ENCODE data around the gene IQCN.
A peak's percentile ranks its signal among the peaks of the same experiment; 100 is the strongest.

DNA sequence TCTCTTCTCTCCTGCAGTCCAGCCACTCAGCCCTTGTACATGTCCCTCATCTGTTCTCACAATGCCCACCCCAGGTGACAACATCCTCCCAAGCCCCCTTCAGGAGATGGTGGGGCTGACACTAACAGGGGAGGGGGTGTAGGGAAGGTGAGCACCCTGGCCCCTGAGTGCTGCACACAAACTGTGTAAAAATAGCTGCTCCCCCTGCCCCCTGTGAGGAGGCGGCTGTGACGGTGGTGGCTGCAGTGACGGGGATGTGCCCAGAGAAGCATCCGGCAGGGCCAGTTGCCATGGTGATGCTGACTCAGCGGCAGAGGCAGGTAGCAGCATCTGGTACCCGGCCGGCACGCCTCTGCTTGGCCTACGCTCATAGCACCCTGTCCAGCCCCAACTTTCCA lies 20.2 kb upstream of the IQCN start:
- TF ChIP-seq CTCF (IDR thresholded peaks at IDR 0.05 in 8 of 11, conservative IDR thresholded peaks at IDR 0.05 in 3 of 11) = no peak
- peak; percentile 29 to 63 (median 40) for TF ChIP-seq POLR2AphosphoS5 (IDR thresholded peaks at IDR 0.05)

All from spleen (tissue), 7 donors.